GM19328 (cell line): ENCODE data around the gene TEPSIN.

Experiments used
- ATAC-seq: cut with Tn5 transposase; IDR thresholded peaks from one replicate; pipeline ENCODE4 v1.9.1; 2021; ENCODE audit warnings: mild to moderate bottlenecking, moderate library complexity; ENCODE audit not compliant: unreplicated experiment

The TEPSIN gene

DNA sequence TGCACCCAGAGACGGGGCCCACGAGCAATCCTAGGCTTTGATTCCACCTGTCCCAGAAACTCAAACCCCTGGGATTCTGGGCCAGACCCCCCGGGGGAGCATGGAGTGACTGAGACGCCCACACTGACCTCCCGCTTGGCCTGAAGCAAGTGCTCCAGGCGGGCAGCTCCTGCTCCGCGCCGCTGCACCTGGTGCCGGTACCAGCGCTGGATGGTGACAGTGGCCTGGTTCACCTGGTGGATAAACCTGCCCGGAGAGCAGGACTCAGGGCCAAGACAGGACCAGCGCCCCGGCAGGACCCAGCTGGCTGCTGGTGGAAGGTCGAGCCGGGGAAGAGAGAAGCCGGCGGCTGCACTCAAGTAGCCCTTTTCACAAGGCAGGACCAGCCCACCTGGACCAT, 38.7 kb downstream of the TEPSIN start:
- no peak for ATAC-seq

DNA sequence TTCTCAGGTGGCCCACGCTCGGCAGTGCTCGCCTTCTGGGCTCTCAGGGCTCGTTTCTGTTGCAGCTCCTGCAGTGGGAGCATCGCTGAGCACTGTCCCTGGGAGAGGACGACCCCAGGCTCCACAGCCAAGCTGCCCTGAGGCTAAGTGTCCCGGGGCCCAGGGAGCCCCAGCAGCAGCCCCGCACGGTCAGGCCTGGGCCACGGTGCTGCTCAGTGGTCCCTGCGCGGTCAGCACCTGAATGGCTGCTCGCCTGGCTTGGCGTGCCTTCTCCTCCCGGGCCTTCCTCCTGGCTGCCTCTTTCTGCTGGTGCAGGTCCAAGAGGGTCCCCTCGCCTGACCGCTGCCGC, 39.4 kb downstream of the TEPSIN start:
- ATAC-seq: no peak

DNA sequence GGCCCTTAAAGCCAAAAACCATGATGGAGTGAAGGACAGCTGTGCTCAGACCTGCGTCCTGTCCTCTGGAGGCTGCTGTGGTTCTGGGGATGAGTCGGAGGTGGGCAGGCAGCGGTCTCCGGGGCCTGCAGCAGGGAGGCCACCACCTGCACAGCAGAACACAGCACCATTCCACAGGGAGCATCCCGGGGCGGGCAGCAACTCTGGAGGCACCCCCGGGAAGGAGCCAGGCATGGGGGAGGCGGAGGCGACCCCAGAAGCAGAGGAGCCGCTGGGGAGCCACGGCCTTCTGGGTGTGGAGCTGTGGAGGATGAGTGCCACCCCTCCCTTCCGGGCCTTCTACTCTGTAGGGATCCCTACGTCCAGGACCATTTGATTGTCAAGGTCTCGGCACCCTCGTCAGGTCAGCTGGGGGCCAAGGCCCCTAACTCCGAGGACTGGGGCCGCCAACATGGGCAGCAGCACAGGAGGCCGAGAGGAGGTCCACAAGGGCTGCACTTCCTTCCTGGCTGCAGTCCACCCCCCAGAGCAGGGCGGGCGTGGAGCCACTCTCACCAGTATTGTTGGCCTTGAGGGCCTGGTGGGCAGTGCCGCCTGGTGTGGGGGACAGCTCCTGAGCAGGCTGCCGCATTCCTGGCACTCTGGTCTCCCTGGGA, 39.9 kb downstream of the TEPSIN start:
- no peak for ATAC-seq

DNA sequence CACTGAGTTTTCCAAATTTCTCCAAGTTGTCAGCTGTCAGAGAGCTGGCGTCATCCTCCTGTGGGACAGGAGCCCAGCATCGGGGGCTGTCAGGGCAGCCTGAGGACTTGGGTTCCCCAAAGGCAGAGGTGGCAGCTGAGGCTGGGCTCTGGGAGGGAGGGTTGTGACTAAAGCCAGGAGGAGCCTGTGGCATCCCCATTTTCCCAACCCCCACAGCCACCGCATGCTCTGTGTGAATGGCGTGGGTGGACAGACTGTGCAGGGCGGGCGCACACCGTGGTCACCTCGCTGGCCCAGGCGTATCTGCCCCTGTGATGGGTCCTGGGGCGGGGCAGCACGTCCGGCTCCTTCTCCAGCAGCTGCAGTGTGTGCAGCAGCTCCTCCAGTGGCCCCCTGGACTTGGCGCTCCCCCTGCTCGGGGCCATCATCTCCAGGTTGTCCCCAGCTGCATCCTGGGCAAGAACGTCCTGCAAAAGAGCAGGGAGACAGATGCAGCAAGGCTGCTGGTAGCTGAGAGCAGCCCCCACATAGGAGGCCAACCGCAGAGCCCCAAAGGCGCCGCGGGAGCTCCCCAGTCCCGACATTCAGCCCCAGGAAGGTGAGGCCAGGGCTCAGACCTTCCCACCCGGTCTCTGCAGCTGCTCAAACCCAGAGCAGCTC, 40.9 kb downstream of the TEPSIN start:
- ATAC-seq: no peak

DNA sequence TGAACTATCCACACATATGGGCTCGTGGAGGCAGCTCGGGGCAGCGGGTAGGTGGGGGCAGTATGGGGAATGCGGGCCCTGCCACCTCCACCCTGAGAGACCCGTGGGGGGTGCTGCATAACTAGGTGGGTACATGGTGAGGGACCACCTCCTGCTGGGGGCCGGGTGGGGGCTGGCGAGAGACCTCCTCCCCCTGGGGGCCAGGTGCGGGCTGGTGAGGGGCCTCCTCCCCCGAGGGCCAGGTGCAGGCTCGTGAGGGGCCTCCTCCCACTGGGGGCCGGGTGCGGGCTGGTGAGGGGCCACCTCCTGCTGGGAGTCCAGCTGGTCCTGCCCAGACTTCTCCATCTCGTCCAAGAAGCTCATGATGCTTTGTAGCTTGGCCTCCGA, 41.5 kb downstream of the TEPSIN start:
- no peak for ATAC-seq

DNA sequence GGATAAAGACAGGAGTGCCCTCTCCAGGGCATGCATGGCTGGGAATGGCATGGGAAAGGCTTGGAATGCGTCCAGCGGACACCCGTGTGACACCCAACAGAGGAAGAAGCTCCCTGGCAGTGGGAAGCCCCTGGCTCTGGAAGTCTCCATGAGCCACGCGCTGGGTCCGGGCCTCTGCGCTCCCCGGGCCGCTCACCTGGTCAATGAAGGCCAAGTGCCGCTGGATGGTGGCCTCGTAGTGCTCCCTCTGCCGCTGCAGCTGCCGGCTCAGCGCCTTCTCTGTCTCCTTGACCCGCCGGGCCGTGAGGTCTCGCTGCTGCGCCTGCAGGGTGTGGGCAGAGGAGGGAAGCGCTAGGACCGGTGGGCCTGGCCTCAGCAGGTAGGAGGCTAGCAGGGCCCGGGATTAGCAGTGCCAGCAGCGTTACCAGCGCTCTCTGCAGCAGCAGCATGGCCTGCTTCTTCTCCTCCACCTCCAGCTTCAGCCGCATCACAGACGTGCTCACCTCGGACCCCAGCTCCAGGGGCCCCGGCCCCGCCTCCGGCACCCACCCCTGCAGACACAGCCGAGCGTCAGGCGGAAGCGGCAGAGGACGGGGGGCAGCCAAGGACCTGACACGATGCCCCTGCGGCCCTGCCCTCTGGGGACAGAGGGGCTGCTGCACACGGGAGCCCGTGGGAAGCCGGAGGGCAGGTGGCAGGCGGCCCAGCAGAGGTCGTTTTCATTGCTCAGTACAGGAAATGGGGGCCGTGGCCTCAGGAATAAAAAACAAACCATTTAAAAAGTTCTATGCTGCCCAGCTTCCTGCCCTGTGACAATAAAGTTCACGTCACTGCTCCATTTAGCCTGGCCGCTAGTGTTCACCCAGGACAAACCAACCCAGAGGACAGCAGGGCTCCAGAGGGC, 42.1 kb downstream of the TEPSIN start:
- no peak for ATAC-seq

DNA sequence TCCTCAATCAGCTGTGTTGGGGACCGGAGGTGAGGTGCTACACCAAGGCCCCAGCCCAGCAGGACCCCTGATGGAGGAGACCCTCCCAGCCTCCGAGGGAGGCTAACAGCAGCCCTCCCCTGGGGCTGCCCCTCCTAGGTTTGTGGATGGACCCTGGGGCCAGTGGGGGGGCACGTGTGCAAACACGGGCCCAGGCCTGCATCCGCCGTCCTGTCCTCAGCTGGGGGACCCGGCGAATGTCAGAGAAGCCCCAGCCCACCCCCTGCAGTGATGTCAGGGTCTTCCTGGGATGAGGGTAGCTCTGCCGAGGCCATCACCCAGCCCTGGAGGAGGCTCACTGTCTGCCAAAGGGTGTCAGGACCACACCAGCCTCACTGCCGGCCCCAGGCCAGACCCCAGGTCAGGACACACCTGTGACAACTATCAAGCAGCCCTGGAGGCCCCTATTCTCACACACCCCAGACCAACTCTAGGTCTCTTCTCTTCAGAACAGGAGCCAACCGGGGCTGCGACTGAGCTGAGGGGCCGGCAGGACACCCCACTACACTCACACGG, 42.8 kb downstream of the TEPSIN start:
- ATAC-seq: no peak

DNA sequence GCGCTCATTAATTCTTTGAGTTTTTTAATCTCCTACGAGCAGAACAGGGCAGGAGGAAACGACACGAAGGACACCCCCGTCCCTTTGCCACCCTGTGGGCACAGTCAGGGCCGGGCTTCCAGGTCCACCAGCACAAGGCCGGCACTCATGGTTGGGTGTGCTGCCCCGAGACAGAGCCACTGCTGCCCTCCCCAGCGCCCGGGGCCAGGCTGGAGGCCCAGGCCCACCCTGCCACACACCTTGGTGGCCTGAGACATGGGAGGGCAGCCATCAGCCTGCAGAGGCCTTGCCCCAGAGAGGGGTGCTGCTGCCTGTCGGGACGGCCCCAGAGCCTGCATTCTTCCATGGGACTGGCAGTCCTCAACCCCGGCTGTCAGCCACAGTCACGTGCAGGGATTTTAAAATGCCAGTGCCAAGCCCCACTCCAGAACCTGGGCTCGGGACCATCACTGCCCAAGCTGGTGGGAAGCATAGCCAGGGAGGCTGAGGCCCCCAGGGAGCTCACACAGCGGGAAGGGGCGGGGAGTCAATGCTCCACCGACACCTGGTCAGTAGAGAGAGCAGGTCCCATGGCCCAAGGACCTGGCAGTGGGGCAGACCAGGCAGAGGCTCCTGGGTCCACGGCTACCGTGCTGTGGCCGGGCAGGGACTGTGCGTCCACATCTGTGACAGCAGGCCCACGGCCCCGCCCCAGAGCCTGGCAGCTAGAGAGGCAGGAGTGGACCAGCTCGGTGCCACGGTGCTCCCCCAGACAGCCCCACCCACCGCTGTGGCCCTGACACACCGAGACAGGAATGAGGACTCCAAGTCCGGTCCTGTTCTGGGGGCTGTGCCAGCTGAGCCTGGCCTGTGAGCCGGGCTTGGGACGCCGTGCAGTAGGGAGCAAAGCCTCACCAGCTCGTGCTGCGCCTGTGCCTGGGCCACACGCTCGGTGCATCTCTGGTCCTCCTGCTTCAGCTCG, 43.6 kb downstream of the TEPSIN start:
- ATAC-seq: no peak

DNA sequence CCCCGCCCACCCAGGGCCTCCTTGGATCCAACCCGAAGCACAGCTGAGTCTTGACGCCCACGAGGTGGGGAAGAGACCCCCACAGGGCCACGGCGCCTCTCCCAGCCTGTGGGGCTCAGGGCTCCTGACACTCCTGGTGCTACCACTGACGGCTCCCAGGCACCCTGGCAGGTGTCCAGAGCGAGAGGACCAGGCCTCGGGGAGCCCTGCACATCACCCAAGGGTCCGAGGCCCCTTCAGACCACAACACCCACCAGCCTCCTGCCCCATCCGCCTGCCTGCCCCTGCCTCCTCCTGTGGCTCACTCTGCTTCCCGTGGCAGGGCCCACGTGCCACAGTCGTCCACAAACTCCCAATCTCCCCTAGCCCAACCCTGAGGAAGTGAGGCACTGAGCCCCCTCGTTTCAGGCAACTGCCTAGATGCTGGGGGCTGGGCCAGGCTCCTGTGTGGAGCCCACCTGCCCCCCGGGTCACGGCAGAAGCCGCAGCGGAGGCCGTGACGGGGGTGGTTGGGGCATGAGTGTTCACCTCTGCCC, 44.6 kb downstream of the TEPSIN start:
- no peak for ATAC-seq

DNA sequence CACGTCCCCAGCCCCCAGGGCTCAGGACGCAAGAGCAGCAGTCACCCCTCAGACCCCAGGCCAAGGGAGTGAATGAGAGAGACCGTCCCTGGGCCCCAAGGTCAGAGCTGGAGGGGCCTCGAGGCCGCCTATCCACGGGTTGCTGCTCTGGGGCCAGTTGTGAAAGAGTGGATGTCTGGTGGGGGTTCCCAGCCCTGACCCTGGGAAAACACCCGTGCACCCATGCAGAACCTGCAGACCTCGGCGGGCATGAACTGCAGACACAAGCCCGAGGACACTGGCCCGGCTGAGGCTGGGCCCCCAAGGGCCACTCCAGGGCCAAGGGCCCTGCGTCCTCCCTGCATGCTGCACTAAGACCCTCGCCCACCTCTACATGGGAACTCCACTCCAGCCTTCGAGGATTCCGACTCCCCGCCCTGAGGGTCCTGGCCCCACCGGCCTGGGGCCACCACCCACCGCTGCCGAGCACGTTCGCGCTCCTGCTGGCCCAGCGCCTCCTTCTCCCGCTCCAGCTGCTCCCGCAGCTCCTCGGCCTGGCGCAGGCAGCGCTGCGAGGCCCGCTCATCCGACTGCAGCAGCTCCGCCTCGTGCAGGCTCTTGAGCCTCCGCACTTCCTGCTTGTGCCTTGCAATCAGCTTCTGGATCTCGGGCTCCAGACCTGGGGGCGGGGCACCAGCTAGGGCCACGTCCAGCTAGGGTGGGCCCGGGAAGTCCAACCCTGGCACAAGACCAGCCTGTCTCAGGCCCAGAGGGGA, 45.2 kb downstream of the TEPSIN start:
- ATAC-seq: no peak

DNA sequence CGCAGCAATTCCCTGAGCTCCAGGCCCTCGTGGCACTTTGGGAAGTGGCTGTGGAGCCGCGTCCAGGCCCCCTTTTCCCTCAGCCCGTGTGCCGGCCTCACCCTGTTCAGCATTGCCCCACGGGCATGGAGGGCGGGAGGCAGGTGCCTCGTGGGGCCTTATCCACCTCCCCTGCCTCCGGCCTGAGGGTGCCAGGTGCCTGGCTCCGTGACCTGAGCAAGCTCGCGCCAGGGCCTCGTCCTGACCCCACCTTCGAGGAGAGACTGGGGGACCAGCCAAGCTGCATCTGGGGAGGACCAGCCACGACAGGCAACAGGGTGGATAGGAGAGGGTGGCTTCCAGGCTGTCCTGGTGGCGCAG, 45.8 kb downstream of the TEPSIN start:
- ATAC-seq: no peak

DNA sequence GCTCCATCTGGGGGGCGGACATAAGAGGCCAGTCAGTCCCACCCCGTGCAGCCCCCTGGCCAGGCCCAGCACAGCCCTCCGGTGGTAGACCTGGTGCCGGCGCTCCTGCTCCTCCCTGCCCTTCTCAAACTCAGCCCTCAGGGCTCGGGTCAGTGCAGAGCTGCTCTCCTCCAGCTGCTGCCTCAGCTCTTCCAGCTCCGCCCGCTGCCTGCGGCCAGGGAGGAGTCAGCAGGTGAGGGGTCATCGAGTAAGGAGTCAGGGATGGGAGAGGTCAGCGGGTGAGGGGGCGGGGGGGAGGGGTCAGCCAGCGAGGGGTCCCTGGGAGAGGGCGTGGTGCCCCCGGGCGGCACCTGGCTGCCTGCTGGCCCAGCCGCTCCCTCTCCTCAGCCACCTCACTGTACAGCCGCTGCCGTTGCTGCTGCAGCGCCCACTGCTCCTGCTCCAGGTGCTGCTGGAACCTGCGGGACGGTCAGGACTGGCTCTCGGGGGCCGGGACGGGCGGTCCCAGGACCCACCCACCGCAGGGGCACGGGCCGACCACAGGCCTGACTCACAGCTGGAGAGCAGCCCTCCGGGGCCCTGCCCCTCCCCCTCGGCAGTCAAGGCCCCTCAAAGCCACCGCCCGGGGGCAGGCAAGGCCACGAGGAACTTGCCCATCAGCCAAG, 46.3 kb downstream of the TEPSIN start:
- no peak for ATAC-seq

DNA sequence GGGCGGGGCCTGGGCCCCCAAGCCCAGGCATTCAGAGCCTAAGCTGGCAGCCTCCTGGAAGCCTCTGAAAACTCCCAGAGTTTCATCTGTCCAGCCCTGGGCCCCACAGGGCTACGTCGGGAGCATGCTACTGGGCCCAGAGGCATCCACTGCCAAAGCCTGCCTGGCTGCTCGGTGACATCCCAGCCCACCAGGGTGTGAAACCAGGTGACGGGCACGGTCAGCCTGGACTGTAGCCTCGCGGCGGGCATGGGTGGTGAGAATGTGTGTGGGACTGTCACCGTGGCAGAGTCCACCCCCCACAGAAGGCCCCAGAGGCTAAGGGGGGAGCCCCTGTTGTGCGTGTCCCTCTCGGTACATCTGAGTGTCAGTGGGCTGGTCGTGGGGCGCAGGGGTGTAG, 47.2 kb downstream of the TEPSIN start:
- ATAC-seq: no peak

DNA sequence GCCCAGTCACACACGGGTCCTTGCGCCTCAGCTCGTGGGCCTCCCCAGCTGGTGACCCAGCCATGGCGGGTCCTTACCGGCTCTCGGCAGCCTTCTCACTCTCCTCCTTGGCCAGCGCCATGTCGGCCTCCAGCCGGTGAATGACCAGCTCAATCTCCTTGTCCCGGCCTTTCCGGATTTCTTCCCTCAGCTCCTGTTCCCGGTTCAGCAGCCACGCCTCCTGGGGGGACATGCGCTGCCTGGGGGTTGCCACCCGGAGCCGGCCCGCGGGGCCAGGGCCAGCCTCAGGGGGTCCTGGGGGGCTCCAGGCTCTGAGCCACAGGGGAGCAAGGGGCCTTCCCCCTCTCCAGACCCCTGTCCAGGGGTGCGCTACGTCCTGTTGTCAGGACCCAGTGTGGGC, 47.7 kb downstream of the TEPSIN start:
- ATAC-seq: no peak

DNA sequence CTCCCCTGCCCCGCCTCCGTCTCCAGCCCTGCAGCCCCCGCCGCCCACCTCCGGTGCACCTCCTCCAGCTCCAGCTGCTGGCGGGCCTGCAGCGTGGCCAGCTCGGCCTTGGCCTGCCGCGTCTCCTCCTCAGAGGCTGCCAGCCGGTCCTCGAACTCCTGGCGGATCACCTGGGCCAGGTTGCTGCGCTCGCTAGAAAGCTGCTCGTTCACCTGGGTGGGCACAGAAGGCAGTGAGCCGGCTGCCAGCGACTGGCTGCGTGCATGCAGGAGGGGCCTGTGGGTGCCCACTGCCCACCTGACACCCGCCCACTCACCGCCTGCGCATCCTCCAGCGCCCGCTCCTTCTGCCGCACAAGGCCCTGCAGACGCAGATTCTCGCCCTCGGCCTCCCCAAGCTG, 48.3 kb downstream of the TEPSIN start:
- no peak for ATAC-seq

DNA sequence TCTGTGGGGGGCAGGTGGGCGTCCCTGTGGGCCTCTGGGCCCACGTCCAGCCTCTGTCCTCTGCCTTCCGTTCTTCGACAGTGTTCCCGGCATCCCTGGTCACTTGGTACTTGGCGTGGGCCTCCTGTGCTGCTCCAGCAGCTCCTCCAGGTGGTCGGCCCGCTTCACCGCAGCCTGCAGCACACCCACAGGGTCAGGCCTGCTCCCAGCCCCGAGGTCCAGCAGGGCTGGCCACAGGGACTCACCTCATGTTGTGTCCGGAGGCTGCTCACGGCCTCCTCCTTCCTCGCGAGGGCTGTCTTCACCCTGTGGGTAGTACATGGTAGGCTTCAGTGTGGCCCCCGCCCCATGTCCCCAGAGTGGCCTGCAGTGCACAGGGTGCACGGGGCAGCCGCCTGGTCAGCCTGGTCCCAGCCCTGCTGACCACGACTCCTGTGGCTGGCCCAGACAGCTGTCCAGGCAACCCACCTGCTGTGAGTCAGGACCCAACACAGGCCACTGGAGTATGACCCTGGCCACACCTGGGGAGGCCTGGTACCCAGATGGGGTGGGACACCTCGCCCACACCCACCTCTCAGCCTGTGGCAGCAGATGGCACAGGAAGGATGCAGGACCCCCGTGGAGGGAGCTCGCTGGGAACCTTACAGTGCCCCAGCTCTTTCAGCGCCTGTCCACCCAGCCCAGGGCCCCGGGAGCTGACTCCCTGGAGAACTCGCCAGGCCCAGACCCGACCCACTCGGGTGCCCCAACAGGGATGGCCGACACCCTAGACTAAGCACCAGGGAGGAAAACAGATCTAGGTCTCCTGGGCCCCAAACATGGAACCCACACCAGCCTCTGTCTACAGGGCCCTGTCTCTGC, 49.0 kb downstream of the TEPSIN start:
- ATAC-seq: no peak

DNA sequence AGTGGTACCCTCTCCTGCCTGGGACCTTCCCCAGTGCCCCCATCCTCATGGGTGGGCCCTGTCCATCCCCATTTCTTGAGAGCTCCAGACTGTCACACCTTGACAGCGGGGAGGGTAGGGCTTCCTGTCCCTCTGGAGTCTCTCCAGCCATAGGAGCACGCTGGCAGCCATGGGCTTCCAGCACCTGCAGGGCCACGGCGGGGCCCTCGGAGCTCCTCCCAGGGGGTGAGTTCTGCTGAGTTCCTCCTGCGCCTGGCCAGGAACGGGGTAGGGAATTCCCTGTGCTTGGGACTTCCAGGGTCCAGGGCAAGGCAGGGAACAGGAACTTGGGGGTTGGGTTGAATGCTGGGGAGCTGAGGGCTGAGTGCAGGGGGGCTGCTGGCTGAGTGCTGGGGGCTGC, 49.8 kb downstream of the TEPSIN start:
- ATAC-seq: no peak

DNA sequence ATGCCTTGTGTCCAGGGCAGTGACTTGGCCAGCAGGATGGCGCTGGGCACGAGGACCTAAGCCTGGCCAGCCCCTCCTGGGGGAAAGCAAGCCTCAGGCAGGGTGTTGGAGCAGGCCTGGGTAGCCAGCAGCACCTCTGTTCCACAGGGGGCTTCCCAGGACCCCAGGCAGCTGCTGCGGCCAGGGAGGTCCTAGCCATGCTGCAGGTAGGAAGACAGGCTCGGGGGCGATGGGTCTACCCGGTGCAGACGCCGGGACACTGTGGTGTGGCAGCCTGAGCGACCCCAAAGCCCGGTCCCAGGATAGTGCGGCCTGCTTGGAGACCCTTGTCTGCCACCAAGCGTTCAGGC, 50.4 kb downstream of the TEPSIN start:
- no peak for ATAC-seq
